Hepatocyte (in vitro differentiated cells): Measurements from ENCODE around the gene PRR23E. TPM values are rescaled to one million over a fixed set of nuclear protein-coding genes. Genes with fewer than 3 reads are reported as not detected.

Experiments used
- DNase-seq: peaks from one replicate; pipeline ENCODE4 v3.0.0-alpha.2; 2016; ENCODE audit warnings: low spot score
- H2AFZ ChIP-seq: fragments of 200-600 bp; sonication (generic); 2 replicates; pipeline ENCODE4 v1.6.0; 2016; ENCODE audit warnings: antibody characterized with exemption, mild to moderate bottlenecking
- H3K27ac ChIP-seq: fragments of 200-600 bp; sonication (generic); 2 replicates; pipeline ENCODE4 v1.5.1; 2016; ENCODE audit warnings: mild to moderate bottlenecking
- H3K27me3 ChIP-seq: fragments of 200-600 bp; sonication (generic); 2 replicates; pipeline ENCODE4 v1.6.1; 2016
- H3K36me3 ChIP-seq: fragments of 200-600 bp; sonication (generic); replicated peaks from 2 replicates; pipeline ENCODE4 v1.5.1; 2016; ENCODE audit warnings: low read depth; ENCODE audit not compliant: insufficient read depth
- H3K4me1 ChIP-seq: fragments of 200-600 bp; sonication (generic); 2 replicates; pipeline ENCODE4 v1.5.1; 2016; ENCODE audit warnings: mild to moderate bottlenecking, moderate library complexity; ENCODE audit not compliant: insufficient read depth
- H3K4me2 ChIP-seq: fragments of 200-600 bp; sonication (generic); 2 replicates; pipeline ENCODE4 v1.6.0; 2016
- H3K4me3 ChIP-seq: fragments of 200-600 bp; sonication (generic); 2 replicates; pipeline ENCODE4 v1.5.1; 2016; ENCODE audit warnings: mild to moderate bottlenecking
- H3K79me2 ChIP-seq: fragments of 200-600 bp; sonication (generic); 2 replicates; pipeline ENCODE4 v1.6.0; 2017; ENCODE audit warnings: mild to moderate bottlenecking
- H3K9me2 ChIP-seq: fragments of 200-600 bp; sonication (generic); replicated peaks from 2 replicates; pipeline ENCODE4 v1.6.0; 2017; ENCODE audit warnings: mild to moderate bottlenecking; ENCODE audit not compliant: insufficient read depth
- H3K9me3 ChIP-seq: fragments of 200-600 bp; sonication (generic); 2 replicates; pipeline ENCODE4 v1.5.1; 2016; ENCODE audit warnings: low read depth, mild to moderate bottlenecking
- H4K20me1 ChIP-seq: fragments of 200-600 bp; sonication (generic); 2 replicates; pipeline ENCODE4 v1.6.0; 2016; ENCODE audit warnings: mild to moderate bottlenecking; ENCODE audit not compliant: insufficient read depth, poor library complexity, severe bottlenecking
- CTCF ChIP-seq: fragments of 200-600 bp; sonication (generic); IDR thresholded peaks from 2 replicates; pipeline ENCODE4 v1.5.1; 2016; ENCODE audit warnings: antibody characterized with exemption, mild to moderate bottlenecking; ENCODE audit not compliant: poor library complexity
- EZH2 ChIP-seq: fragments of 200-600 bp; sonication (generic); IDR thresholded peaks from 2 replicates; pipeline ENCODE4 v1.6.1; 2016; ENCODE audit warnings: antibody characterized with exemption, mild to moderate bottlenecking, borderline replicate concordance
- EZH2phosphoT487 ChIP-seq: fragments of 200-600 bp; sonication (generic); IDR thresholded peaks from one replicate; pipeline ENCODE4 v1.6.1; 2018; ENCODE audit warnings: antibody characterized with exemption, mild to moderate bottlenecking, low read depth, moderate library complexity; ENCODE audit not compliant: unreplicated experiment, severe bottlenecking
- WGBS: methylation state at CpG from one replicate; pipeline ENCODE4 v1.1.6; 2016; ENCODE audit warnings: low lambda C conversion rate; ENCODE audit errors: missing lambda C conversion rate; 5-methylcytosine and 5-hydroxymethylcytosine counted together
- polyA plus RNA-seq: library from polyadenylated mRNA; unstranded; fragments of >200 nt; fragmentation: Nextera tagmentation; extraction: Ambion mirVana; gene quantifications from 2 replicates; pipeline ENCODE4 v1.2.1, GENCODE V29; 2016
- total RNA-seq: library from RNA; depleted of rRNA; stranded (reverse); fragments of >200 nt; gene quantifications from 2 replicates; pipeline ENCODE4 v1.2.3, GENCODE V29; 2014

Gene PRR23E
- total and polyA plus RNA-seq, 2 experiments from 2014 or later, result not detected

GRCh38 chr3:127166501-127167065, 26.3 kb upstream of the PRR23E start:
- no peak for DNase-seq
- TF ChIP-seq CTCF (no peak), EZH2 (no peak), EZH2phosphoT487 (no peak)
- 81% methylated on average over 9 of the region's 9 CpGs for WGBS
- Histone ChIP-seq H3K36me3 (no peaks in the 10 kb centered on the region), H3K79me2 (no peaks in the 10 kb centered on the region), H2AFZ (no peak overlapping the region), H3K4me1 (no peaks in the 10 kb centered on the region), H3K27ac (no peak overlapping the region), H3K9me3 (no peaks in the 10 kb centered on the region), H3K27me3 (peaks cover 9% of the 10 kb centered on the region), H3K9me2 (no peaks in the 10 kb centered on the region), H3K4me3 (no peak overlapping the region), H3K4me2 (no peak overlapping the region), H4K20me1 (no peaks in the 10 kb centered on the region)

- H3K4me2 ChIP-seq, result no peak overlapping the region
- H3K27me3 ChIP-seq, result peaks cover 9% of the 10 kb centered on the region
- 80% methylated on average over 9 of the region's 9 CpGs for WGBS
- TF ChIP-seq EZH2, result no peak
- TF ChIP-seq EZH2phosphoT487, result no peak
- no peak for TF ChIP-seq CTCF
- no peaks in the 10 kb centered on the region for H3K9me3 ChIP-seq
- no peaks in the 10 kb centered on the region for H3K79me2 ChIP-seq
- no peaks in the 10 kb centered on the region for H4K20me1 ChIP-seq
- no peak overlapping the region for H2AFZ ChIP-seq
- H3K27ac ChIP-seq, result no peak overlapping the region
- H3K36me3 ChIP-seq, result no peaks in the 10 kb centered on the region
- H3K4me3 ChIP-seq, result no peak overlapping the region
- no peak for DNase-seq
- no peaks in the 10 kb centered on the region for H3K9me2 ChIP-seq
- no peaks in the 10 kb centered on the region for H3K4me1 ChIP-seq
Observed at GRCh38 chr3:127167315-127168043, 25.5 kb upstream of the PRR23E start.

GRCh38 chr3:127168271-127168670, 24.7 kb upstream of the PRR23E start:
- Histone ChIP-seq H3K27ac (no peak overlapping the region), H3K27me3 (peaks cover 9% of the 10 kb centered on the region), H3K4me1 (peaks cover 8% of the 10 kb centered on the region), H3K9me2 (no peaks in the 10 kb centered on the region), H3K9me3 (no peaks in the 10 kb centered on the region), H3K79me2 (no peaks in the 10 kb centered on the region), H4K20me1 (no peaks in the 10 kb centered on the region), H3K4me2 (no peak overlapping the region), H3K4me3 (no peak overlapping the region), H2AFZ (no peak overlapping the region), H3K36me3 (no peaks in the 10 kb centered on the region)
- 76% methylated on average over 6 of the region's 6 CpGs for whole genome bisulfite sequencing
- no peak for DNase-seq
- TF ChIP-seq EZH2phosphoT487 (no peak), EZH2 (no peak), CTCF (no peak)
